H9 (cell line): ENCODE data around the gene ABCA12. TPM values are rescaled to one million over a fixed set of nuclear protein-coding genes. Genes with fewer than 3 reads are reported as not detected.

ENCODE experiments used
- DNase-seq: peaks from one replicate; pipeline ENCODE4 v3.0.0-alpha.2; 2017
- H2AFZ ChIP-seq: one replicate; pipeline ENCODE4 v1.6.1; 2013; ENCODE audit warnings: mild to moderate bottlenecking, low read length, control low read depth, moderate library complexity
- H2AK5ac ChIP-seq: 2 replicates; pipeline ENCODE4 v1.6.1; 2013; ENCODE audit warnings: low read length, control low read depth, mixed read lengths; ENCODE audit not compliant: insufficient read length
- H2BK120ac ChIP-seq: one replicate; pipeline ENCODE4 v1.6.1; 2013; ENCODE audit warnings: low read depth, mild to moderate bottlenecking, low read length, control low read depth, inconsistent platforms; ENCODE audit not compliant: poor library complexity, severe bottlenecking
- H2BK12ac ChIP-seq: 2 replicates; pipeline ENCODE4 v1.6.1; 2013; ENCODE audit warnings: low read length, control low read depth, mixed read lengths, low read depth; ENCODE audit not compliant: insufficient read length
- H2BK15ac ChIP-seq: 2 replicates; pipeline ENCODE4 v1.6.1; 2013; ENCODE audit warnings: low read depth, low read length, control low read depth
- H2BK20ac ChIP-seq: one replicate; pipeline ENCODE4 v1.6.1; 2013; ENCODE audit warnings: low read depth, mild to moderate bottlenecking, low read length, control low read depth, inconsistent platforms; ENCODE audit not compliant: poor library complexity, severe bottlenecking
- H2BK5ac ChIP-seq: 2 replicates; pipeline ENCODE4 v1.6.1; 2013; ENCODE audit warnings: low read length, control low read depth, mixed read lengths; ENCODE audit not compliant: insufficient read length
- H3K14ac ChIP-seq: 2 replicates; pipeline ENCODE4 v1.6.1; 2013; ENCODE audit warnings: low read length, control low read depth; ENCODE audit not compliant: insufficient read depth
- H3K18ac ChIP-seq: 2 replicates; pipeline ENCODE4 v1.6.1; 2013; ENCODE audit warnings: low read depth, mild to moderate bottlenecking, mixed read lengths, low read length, control low read depth; ENCODE audit not compliant: insufficient read length
- H3K23ac ChIP-seq: 2 replicates; pipeline ENCODE4 v1.6.1; 2013; ENCODE audit warnings: low read length, control low read depth, mixed read lengths, low read depth; ENCODE audit not compliant: insufficient read length
- H3K23me2 ChIP-seq: 2 replicates; pipeline ENCODE4 v1.6.1; 2013; ENCODE audit warnings: low read depth, mild to moderate bottlenecking, mixed read lengths, low read length, control low read depth; ENCODE audit not compliant: insufficient read length, poor library complexity, severe bottlenecking
- H3K27ac ChIP-seq: 2 replicates; pipeline ENCODE4 v1.5.1; 2013; ENCODE audit warnings: low read length, control low read depth, mixed read lengths, low read depth; ENCODE audit not compliant: insufficient read length
- H3K27me3 ChIP-seq: 2 replicates; pipeline ENCODE4 v1.6.1; 2013; ENCODE audit warnings: low read length, control low read depth, inconsistent platforms; ENCODE audit not compliant: insufficient read depth
- H3K4ac ChIP-seq: 2 replicates; pipeline ENCODE4 v1.6.1; 2013; ENCODE audit warnings: low read depth, mild to moderate bottlenecking, control low read depth, inconsistent platforms, low read length, moderate library complexity
- H3K4me1 ChIP-seq: 2 replicates; pipeline ENCODE4 v1.6.1; 2013; ENCODE audit warnings: low read length, control low read depth, inconsistent platforms; ENCODE audit not compliant: insufficient read depth
- H3K4me2 ChIP-seq: 2 replicates; pipeline ENCODE4 v1.6.1; 2013; ENCODE audit warnings: low read length, control low read depth, mixed read lengths; ENCODE audit not compliant: insufficient read length, insufficient read depth
- H3K56ac ChIP-seq: 2 replicates; pipeline ENCODE4 v1.6.1; 2013; ENCODE audit warnings: low read depth, mild to moderate bottlenecking, mixed read lengths, low read length, control low read depth; ENCODE audit not compliant: insufficient read length
- H3K79me1 ChIP-seq: 2 replicates; pipeline ENCODE4 v1.6.1; 2013; ENCODE audit warnings: low read depth, mild to moderate bottlenecking, moderate library complexity, low read length, control low read depth, inconsistent platforms; ENCODE audit not compliant: insufficient read depth, poor library complexity, severe bottlenecking
- H3K79me2 ChIP-seq: 2 replicates; pipeline ENCODE4 v1.6.1; 2013; ENCODE audit warnings: low read length, control low read depth, inconsistent platforms; ENCODE audit not compliant: insufficient read depth
- H3K9ac ChIP-seq: 2 replicates; pipeline ENCODE4 v1.6.1; 2013; ENCODE audit warnings: low read length, control low read depth, mixed read lengths; ENCODE audit not compliant: insufficient read length; ENCODE audit errors: extremely low read depth
- H3K9me3 ChIP-seq: one replicate; pipeline ENCODE4 v1.6.1; 2013; ENCODE audit warnings: low read depth, low read length, inconsistent platforms; ENCODE audit not compliant: control insufficient read depth
- H3T11ph ChIP-seq: one replicate; pipeline ENCODE4 v1.6.1; 2013; ENCODE audit warnings: mild to moderate bottlenecking, low read length, control low read depth, inconsistent platforms
- H4K20me1 ChIP-seq: one replicate; pipeline ENCODE4 v1.6.1; 2013; ENCODE audit not compliant: control insufficient read depth, insufficient read length, insufficient read depth
- H4K5ac ChIP-seq: 2 replicates; pipeline ENCODE4 v1.6.1; 2013; ENCODE audit warnings: low read depth, mild to moderate bottlenecking, mixed read lengths, low read length, control low read depth; ENCODE audit not compliant: insufficient read length
- H4K8ac ChIP-seq: replicated peaks from 2 replicates; pipeline ENCODE4 v1.6.1; 2013; ENCODE audit warnings: low read length, control low read depth, mixed read lengths, low read depth; ENCODE audit not compliant: insufficient read length
- H4K91ac ChIP-seq: 2 replicates; pipeline ENCODE4 v1.6.1; 2013; ENCODE audit warnings: low read depth, mild to moderate bottlenecking, moderate library complexity, mixed read lengths, low read length, control low read depth; ENCODE audit not compliant: insufficient read length
- H3K27ac Mint-ChIP-seq, 3 experiments: 2 replicates in 2 of 3; 3 replicates in 1 of 3; pipeline ENCODE4 v1.8.0; 2020 to 2021; ENCODE audit warnings: mixed read lengths in 3 of 3, mild to moderate bottlenecking in 1 of 3, moderate library complexity in 1 of 3
- H3K27me3 Mint-ChIP-seq: 2 replicates; pipeline ENCODE4 v1.8.0; 2021; ENCODE audit warnings: low read depth, mild to moderate bottlenecking, moderate library complexity, mixed read lengths
- H3K36me3 Mint-ChIP-seq, 3 experiments: 2 replicates in 2 of 3; 3 replicates in 1 of 3; pipeline ENCODE4 v1.8.0; 2020 to 2021; ENCODE audit warnings: low read depth in 3 of 3, mixed read lengths in 3 of 3; ENCODE audit not compliant: insufficient read depth in 1 of 3
- H3K4me1 Mint-ChIP-seq, 2 experiments: 2 replicates each; pipeline ENCODE4 v1.8.0; 2020; ENCODE audit warnings: mixed read lengths in 2 of 2
- H3K4me3 Mint-ChIP-seq, 2 experiments: 2 replicates in 1 of 2; 3 replicates in 1 of 2; pipeline ENCODE4 v1.8.0; 2020 to 2021; ENCODE audit warnings: mild to moderate bottlenecking in 2 of 2, mixed read lengths in 2 of 2, moderate library complexity in 1 of 2
- H3K9me3 Mint-ChIP-seq, 2 experiments: 2 replicates in 1 of 2; 3 replicates in 1 of 2; pipeline ENCODE4 v1.8.0; 2020; ENCODE audit warnings: mild to moderate bottlenecking in 2 of 2, mixed read lengths in 2 of 2, moderate library complexity in 1 of 2
- WGBS: extraction: QIAGEN DNeasy Blood & Tissue Kit; methylation state at CpG from one replicate; pipeline ENCODE4 v1.1.7; 2013; ENCODE audit warnings: missing lambda C conversion rate, low lambda C conversion rate, mixed read lengths; ENCODE audit not compliant: insufficient read length; ENCODE audit errors: extremely low coverage; 5-methylcytosine and 5-hydroxymethylcytosine counted together
- total RNA-seq: library from RNA; stranded (reverse); gene quantifications from 2 replicates; pipeline ENCODE4 v1.2.1, GENCODE V29; 2021
- TF ChIP-seq, protein P1 (sequence below): fragments of 200-600 bp; sonication (generic); conservative IDR thresholded peaks from 3 replicates; pipeline ENCODE4 v1.8.0; 2021; ENCODE audit warnings: antibody characterized with exemption, mild to moderate bottlenecking

ABCA12 gene
- total RNA-seq, 1 experiment from 2014 or later = not detected

DNA sequence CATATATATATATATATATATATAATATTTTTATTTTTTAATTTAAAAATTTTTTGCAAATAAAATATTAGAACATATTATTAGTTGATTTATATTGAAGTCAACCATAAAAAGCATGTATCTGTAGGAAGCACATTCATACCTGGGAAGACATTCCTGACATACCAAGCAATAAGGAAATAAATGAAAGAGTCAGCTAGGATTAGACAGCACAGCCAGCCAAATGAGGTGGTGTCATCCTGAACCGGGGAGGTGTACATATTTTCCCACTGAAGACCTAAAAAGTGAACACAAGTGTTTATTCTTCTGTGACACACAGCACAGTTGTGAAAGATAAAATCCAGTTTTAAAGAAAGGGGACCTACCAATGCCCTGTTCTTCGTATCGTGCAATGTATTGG lies 149.2 kb downstream of the ABCA12 start:
- Histone ChIP-seq H3K23ac (no peak overlapping the region), H3K79me1 (no peaks in the 10 kb centered on the region), H2AFZ (no peak overlapping the region), H3K18ac (no peak overlapping the region), H4K91ac (no peak overlapping the region), H3K9ac (no peak overlapping the region), H2BK5ac (no peak overlapping the region), H2BK120ac (no peak overlapping the region), H4K8ac (no peak overlapping the region), H3K23me2 (no peaks in the 10 kb centered on the region), H2BK15ac (no peak overlapping the region), H3T11ph (no peak overlapping the region), H2BK20ac (no peak overlapping the region), H3K4ac (no peak overlapping the region), H3K27ac (no peak overlapping the region), H3K4me1 (no peaks in the 10 kb centered on the region), H3K9me3 (no peaks in the 10 kb centered on the region), H2AK5ac (no peak overlapping the region), H4K5ac (no peak overlapping the region), H3K14ac (no peak overlapping the region), H2BK12ac (no peak overlapping the region), H3K4me2 (no peak overlapping the region), H4K20me1 (no peaks in the 10 kb centered on the region), H3K56ac (no peak overlapping the region), H3K79me2 (no peaks in the 10 kb centered on the region), H3K27me3 (no peaks in the 10 kb centered on the region)
- Mint-ChIP-seq H3K9me3 (no peaks in the 10 kb centered on the region), H3K27me3 (no peaks in the 10 kb centered on the region), H3K4me1 (no peaks in the 10 kb centered on the region), H3K27ac (no peak overlapping the region), H3K4me3 (no peak overlapping the region), H3K36me3 (no peaks in the 10 kb centered on the region)
- TF ChIP-seq, protein P1, sequence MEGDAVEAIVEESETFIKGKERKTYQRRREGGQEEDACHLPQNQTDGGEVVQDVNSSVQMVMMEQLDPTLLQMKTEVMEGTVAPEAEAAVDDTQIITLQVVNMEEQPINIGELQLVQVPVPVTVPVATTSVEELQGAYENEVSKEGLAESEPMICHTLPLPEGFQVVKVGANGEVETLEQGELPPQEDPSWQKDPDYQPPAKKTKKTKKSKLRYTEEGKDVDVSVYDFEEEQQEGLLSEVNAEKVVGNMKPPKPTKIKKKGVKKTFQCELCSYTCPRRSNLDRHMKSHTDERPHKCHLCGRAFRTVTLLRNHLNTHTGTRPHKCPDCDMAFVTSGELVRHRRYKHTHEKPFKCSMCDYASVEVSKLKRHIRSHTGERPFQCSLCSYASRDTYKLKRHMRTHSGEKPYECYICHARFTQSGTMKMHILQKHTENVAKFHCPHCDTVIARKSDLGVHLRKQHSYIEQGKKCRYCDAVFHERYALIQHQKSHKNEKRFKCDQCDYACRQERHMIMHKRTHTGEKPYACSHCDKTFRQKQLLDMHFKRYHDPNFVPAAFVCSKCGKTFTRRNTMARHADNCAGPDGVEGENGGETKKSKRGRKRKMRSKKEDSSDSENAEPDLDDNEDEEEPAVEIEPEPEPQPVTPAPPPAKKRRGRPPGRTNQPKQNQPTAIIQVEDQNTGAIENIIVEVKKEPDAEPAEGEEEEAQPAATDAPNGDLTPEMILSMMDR = no peak
- no CpG with 5 or more reads among the region's 3 CpGs for WGBS
- DNase-seq = no peak
